K562 (cell line): ENCODE results near the gene PDE4A. TPM values are rescaled to one million over a fixed set of nuclear protein-coding genes. Genes with fewer than 3 reads are reported as not detected.

ENCODE experiments used
- AFF4 ChIP-seq: sonication (generic); formaldehyde crosslinking; IDR thresholded peaks from 2 replicates; pipeline ENCODE4 v1.8.0; 2023; ENCODE audit warnings: mild to moderate bottlenecking, missing genetic modification reagents
- COPS2 ChIP-seq: fragments of 450-650 bp; conservative IDR thresholded peaks from 2 replicates; pipeline ENCODE4 v1.6.1; 2016; ENCODE audit warnings: mild to moderate bottlenecking, moderate library complexity
- E2F1 ChIP-seq: sonication (generic); formaldehyde crosslinking; IDR thresholded peaks from 2 replicates; pipeline ENCODE4 v1.8.1; 2023; ENCODE audit warnings: mild to moderate bottlenecking, missing genetic modification reagents, moderate library complexity
- MAFG ChIP-seq: fragments of 450-650 bp; conservative IDR thresholded peaks from 2 replicates; pipeline ENCODE4 v1.6.1; 2016; ENCODE audit warnings: missing genetic modification characterization, missing compliant biosample characterization
- MBD2 ChIP-seq: sonication (generic); IDR thresholded peaks from 2 replicates; pipeline ENCODE4 v1.6.1; 2016; ENCODE audit warnings: low read depth, borderline replicate concordance
- MCM5 ChIP-seq: fragments of 450-650 bp; IDR thresholded peaks from 2 replicates; pipeline ENCODE4 v1.6.1; 2016; ENCODE audit warnings: low read depth
- MXI1 ChIP-seq: IDR thresholded peaks from 2 replicates; pipeline ENCODE4 v1.6.1; 2011; ENCODE audit warnings: low read depth, mild to moderate bottlenecking, improper control_type of control experiment, low read length
- NFE2 ChIP-seq: IDR thresholded peaks from 2 replicates; pipeline ENCODE4 v1.6.1; 2014; ENCODE audit warnings: antibody characterized with exemption, low read depth
- RFX7 ChIP-seq: fragments of 250-450 bp; sonication (Bioruptor Pico); IDR thresholded peaks from 2 replicates; pipeline ENCODE4 v1.5.1; 2021; ENCODE audit warnings: mild to moderate bottlenecking
- SIN3B ChIP-seq: fragments of 450-650 bp; IDR thresholded peaks from 2 replicates; pipeline ENCODE4 v1.6.1; 2017; ENCODE audit warnings: low read depth, mild to moderate bottlenecking, moderate library complexity
- TEAD1 ChIP-seq, 2 experiments: fragments of 450-650 bp in 1 of 2; sonication (generic) in 1 of 2; formaldehyde crosslinking; IDR thresholded peaks; 2 replicates each; pipeline versions ENCODE4 v1.4.0 to v1.8.0; 2020 to 2022; ENCODE audit warnings: mild to moderate bottlenecking in 2 of 2, missing genetic modification reagents in 1 of 2
- ZMIZ1 ChIP-seq, 2 experiments: fragments of 150-350 bp in 1 of 2; IDR thresholded peaks; 2 replicates each; pipeline ENCODE4 v1.6.1; 2012 to 2016; ENCODE audit warnings: low read depth in 2 of 2, low read length in 2 of 2, mild to moderate bottlenecking in 1 of 2, moderate library complexity in 1 of 2
- ZNF511 ChIP-seq: sonication (generic); formaldehyde crosslinking; IDR thresholded peaks from 2 replicates; pipeline ENCODE4 v1.8.0; 2022; ENCODE audit warnings: mild to moderate bottlenecking, missing genetic modification reagents
- ZNF592 ChIP-seq: fragments of 450-650 bp; IDR thresholded peaks from 2 replicates; pipeline ENCODE4 v1.6.1; 2017; ENCODE audit warnings: antibody characterized with exemption, mild to moderate bottlenecking
- polyA plus RNA-seq, 8 experiments: library from polyadenylated mRNA; depleted of rRNA in 4 of 8; stranded (reverse) in 5 of 8; unstranded in 3 of 8; fragments of >200 nt; fragmentation: Nextera tagmentation in 2 of 8; fragmentation: Illumina TruSeq in 1 of 8; extraction: Ambion mirVana in 2 of 8; extraction: Trizol in 1 of 8; gene quantifications; 2 replicates each; pipeline versions ENCODE4 v1.2.1 to v1.2.3, GENCODE V29; 2011 to 2014; ENCODE audit warnings: inconsistent platforms in 1 of 8, missing spikeins in 1 of 8
- total RNA-seq, 7 experiments: library from RNA; depleted of rRNA in 6 of 7; stranded (reverse); fragments of >200 nt in 6 of 7; fragmentation: Illumina TruSeq in 2 of 7; extraction: Trizol in 2 of 7; gene quantifications; 2 replicates each; pipeline versions ENCODE4 v1.2.1 to v1.2.3, GENCODE V29; 2011 to 2021; ENCODE audit warnings: low replicate concordance in 1 of 7

PDE4A gene
- total and polyA plus RNA-seq, 9 of the 15 experiments (the other 6 are each of a cell fraction or from before 2014, with no cell fraction given) = 0.66 to 26.9 (median 4.6) TPM

GRCh38 chr19:10502524-10503001 lies 82.2 kb downstream of the PDE4A start (continued):
- TF ChIP-seq ZNF592 (peak; percentile 58; the same call in 1 of the 2 replicates), MAFG (tag) (peak; percentile 69; the same call in 1 of the 2 replicates), ZMIZ1 (IDR thresholded peaks at IDR 0.05; ENCODE audit: low read depth in 2 of 2, low read length in 2 of 2) (peak in 1 of 2 experiments; percentile 36; a peak in 1 of 4 replicates), MBD2 (peak; percentile 49; the same call in 1 of the 2 replicates), MCM5 (no peak), SIN3B (peak; percentile 62; the same call in 1 of the 2 replicates), NFE2 (peak; percentile 99), COPS2 (no peak), RFX7 (CRISPR knock-in tag) (no peak), E2F1 (peak; percentile 63; the same call in 1 of the 2 replicates), TEAD1 (CRISPR knock-in tag; IDR thresholded peaks at IDR 0.05) (0 out of 4 replicates have a peak, but pooled peaks of 1 of the 2 experiments have one; percentile 55), MXI1 (peak; percentile 74), ZNF511 (CRISPR knock-in tag) (peak; percentile 46; the same call in 1 of the 2 replicates), AFF4 (CRISPR knock-in tag) (peak; percentile 50)
